Panc1 (cell line): ENCODE data around the gene BCLAF1. TPM values are rescaled to one million over a fixed set of nuclear protein-coding genes. Genes with fewer than 3 reads are reported as not detected.

Experiments
- ATAC-seq: fragments of 200-7000 bp; cut with Tn5 transposase; 2 replicates; pipeline ENCODE4 v1.9.1; 2020; ENCODE audit warnings: mild to moderate bottlenecking, moderate library complexity
- BruUV-seq: library from RNA; stranded (reverse); fragments of 400-500 nt; replicated peaks from 2 replicates; lab custom pipeline; 2021; lab: Mats Ljungman, UMichigan
- CTCF ChIA-PET: fragments of 300-600 bp; sonication (Branson Sonifier 250); formaldehyde crosslinking; loops from one replicate; lab custom pipeline; 2022; ENCODE audit warnings: antibody characterized with exemption; lab: Charles Lee
- POLR2A ChIA-PET: fragments of 300-600 bp; sonication (Branson Sonifier 250); formaldehyde crosslinking; loops from one replicate; lab custom pipeline; 2022; ENCODE audit warnings: antibody characterized with exemption; lab: Charles Lee
- DNase-seq: peaks from one replicate; pipeline ENCODE4 v3.0.0-alpha.2; 2010; ENCODE audit warnings: low read depth, low spot score
- H3K27ac ChIP-seq: 2 replicates; pipeline ENCODE4 v1.5.1; 2011; ENCODE audit warnings: mild to moderate bottlenecking, low read length, inconsistent platforms
- H3K27me3 ChIP-seq: fragments of 200-500 bp; sonication (Bioruptor generic); 2 replicates; pipeline ENCODE4 v1.6.0; 2014; ENCODE audit warnings: low read length, inconsistent platforms; ENCODE audit not compliant: control insufficient read depth, insufficient read depth
- H3K36me3 ChIP-seq: fragments of 200-500 bp; sonication (Bioruptor generic); 2 replicates; pipeline ENCODE4 v1.5.1; 2014; ENCODE audit warnings: inconsistent platforms, mild to moderate bottlenecking, low read length, moderate library complexity; ENCODE audit not compliant: control insufficient read depth, insufficient read depth
- H3K4me1 ChIP-seq: 2 replicates; pipeline ENCODE4 v1.5.1; 2011; ENCODE audit warnings: inconsistent platforms, mild to moderate bottlenecking, low read length, moderate library complexity; ENCODE audit not compliant: control insufficient read depth, insufficient read depth
- H3K4me3 ChIP-seq, 2 experiments: 2 replicates each; pipeline ENCODE4 v1.5.1; 2011 to 2012; ENCODE audit warnings: low read depth in 2 of 2, low read length in 2 of 2, mild to moderate bottlenecking in 2 of 2, inconsistent platforms in 1 of 2, moderate library complexity in 1 of 2
- H3K9me3 ChIP-seq: fragments of 200-500 bp; sonication (Bioruptor generic); 2 replicates; pipeline ENCODE4 v1.5.1; 2014; ENCODE audit warnings: low read depth, mild to moderate bottlenecking, inconsistent platforms, low read length, moderate library complexity; ENCODE audit not compliant: control insufficient read depth, insufficient read depth
- CTCF ChIP-seq: fragments of 450-650 bp; IDR thresholded peaks from 2 replicates; pipeline ENCODE4 v1.5.1; 2017; ENCODE audit warnings: mild to moderate bottlenecking
- POLR2AphosphoS5 ChIP-seq: IDR thresholded peaks from 2 replicates; pipeline ENCODE4 v1.6.1; 2012; ENCODE audit warnings: mild to moderate bottlenecking, low read depth, low read length, moderate library complexity
- REST ChIP-seq, 2 experiments: IDR thresholded peaks; 2 replicates each; pipeline ENCODE4 v1.6.1; 2011 to 2012; ENCODE audit warnings: low read depth in 2 of 2, control low read depth in 1 of 2, low read length in 1 of 2, mild to moderate bottlenecking in 1 of 2, moderate library complexity in 1 of 2; ENCODE audit not compliant: insufficient read depth in 1 of 2
- SIN3A ChIP-seq: IDR thresholded peaks from 2 replicates; pipeline ENCODE4 v1.6.1; 2012; ENCODE audit warnings: low read depth, mild to moderate bottlenecking, low read length, moderate library complexity, borderline replicate concordance; ENCODE audit not compliant: insufficient read depth
- TCF7L2 ChIP-seq: IDR thresholded peaks from 2 replicates; pipeline ENCODE4 v1.6.1; 2011; ENCODE audit warnings: mild to moderate bottlenecking, low read depth, low read length, inconsistent platforms
- in situ Hi-C: cut with HindIII; loops from 2 replicates; pipeline ENCODE4 v1.10.0; 2016; ENCODE audit warnings: low sequenced_read_pairs, low pct_unique_long_range_greater_than_20kb
- intact Hi-C: fragments of 100-400 bp; cut with micrococcal nuclease; formaldehyde crosslinking; loops from one replicate; pipeline ENCODE4 v1.10.0; 2022; ENCODE audit not compliant: unreplicated experiment
- total RNA-seq: library from RNA; stranded (reverse); gene quantifications from one replicate; pipeline ENCODE4 v1.2.1, GENCODE V29; 2021; ENCODE audit not compliant: unreplicated experiment

Gene BCLAF1
- total RNA-seq, 1 experiment from 2014 or later = 151 TPM

- Histone ChIP-seq H3K4me3 (peak overlapping the region in 1 of 2 experiments; percentile 21; a peak in 2 of 4 replicates), H3K9me3 (no peaks in the 10 kb centered on the region), H3K36me3 (no peaks in the 10 kb centered on the region), H3K27me3 (no peaks in the 10 kb centered on the region), H3K27ac (no peak overlapping the region), H3K4me1 (0 out of 2 replicates have a peak, but pooled peaks cover 3% of the 10 kb centered on the region)
- BruUV-seq = no TSS peak
- ATAC-seq (peak; percentile 72), DNase-seq (no peak)
- TF ChIP-seq REST (IDR thresholded peaks at IDR 0.05; ENCODE audit: insufficient read depth in 1 of 2, low read depth in 2 of 2, low read length in 1 of 2) = no peak
- no peak for TF ChIP-seq SIN3A
- no peak; the same call in 1 of the 2 replicates for TF ChIP-seq CTCF
- no peak for TF ChIP-seq POLR2AphosphoS5
- no peak for TF ChIP-seq TCF7L2
- intact Hi-C loops (loop anchor here (1.0 to 10.0 kb wide), 5 partner anchors 192 to 775 kb away; no protein-coding TSS in a partner anchor), in situ Hi-C loops (no loop called here)
- POLR2A ChIA-PET = no interaction called here
- CTCF ChIA-PET = interaction anchor here (2.3 kb wide), 1 partner anchor 691 kb away, joined by 15 read pairs; no protein-coding TSS in a partner anchor
Observed at GRCh38 chr6:136226674-136227377, 62.8 kb downstream of the BCLAF1 start.

- intact Hi-C loops = loop anchor here (1.0 to 10.0 kb wide), 5 partner anchors 191 to 774 kb away; no protein-coding TSS in a partner anchor
- Histone ChIP-seq H3K36me3 (no peaks in the 10 kb centered on the region), H3K27ac (no peak overlapping the region), H3K4me3 (peak overlapping the region in 1 of 2 experiments; percentile 21; a peak in 2 of 4 replicates), H3K4me1 (0 out of 2 replicates have a peak, but pooled peaks cover 3% of the 10 kb centered on the region), H3K27me3 (no peaks in the 10 kb centered on the region), H3K9me3 (no peaks in the 10 kb centered on the region)
- peak; percentile 69 for DNase-seq
- CTCF ChIA-PET = interaction anchor here (2.3 kb wide), 1 partner anchor 690 kb away, joined by 15 read pairs; no protein-coding TSS in a partner anchor
- POLR2A ChIA-PET = no interaction called here
- in situ Hi-C loops = no loop called here
- peak; percentile 83 for ATAC-seq
- no TSS peak for BruUV-seq
- TF ChIP-seq POLR2AphosphoS5 = no peak
- peak; percentile 100 for TF ChIP-seq CTCF
Observed at GRCh38 chr6:136226027-136226673, 63.5 kb downstream of the BCLAF1 start.
